Measurements from ENCODE around the gene TMEM37.
A peak's percentile ranks its signal among the peaks of the same experiment; 100 is the strongest.
"Not testable (repeated sequence)": the region's sequence is repeated elsewhere in the genome, so short reads cannot be mapped to it uniquely, and the experiment has no call there.

The TMEM37 gene

GRCh38 chr2:119431155-119431975 is at the start of gene TMEM37:
Gene TMEM37 (plus strand): TSS chr2:119431854. CDS start chr2:119431904, 50 bp downstream.
- peak; percentile 29 for DNase-seq

- DNase-seq: no peak
These were observed 48.1 kb upstream of the TMEM37 start for GRCh38 chr2:119383410-119384140.

- DNase-seq: no peak
These were observed 46.7 kb upstream of the TMEM37 start for GRCh38 chr2:119384971-119385370.

- DNase-seq: no peak
These were observed 46.2 kb upstream of the TMEM37 start for GRCh38 chr2:119385466-119385865.

- no peak for DNase-seq
These were observed 44.1 kb upstream of the TMEM37 start for GRCh38 chr2:119387381-119388129.

GRCh38 chr2:119389615-119390306 is 41.9 kb upstream of the TMEM37 start:
- peak; percentile 50 for DNase-seq

GRCh38 chr2:119393971-119394748 is 37.5 kb upstream of the TMEM37 start:
- DNase-seq: no peak

GRCh38 chr2:119397196-119397595 is 34.5 kb upstream of the TMEM37 start:
- no peak for DNase-seq

GRCh38 chr2:119402106-119402505 is 29.5 kb upstream of the TMEM37 start:
- DNase-seq: no peak

- DNase-seq: no peak
These were observed 28.8 kb upstream of the TMEM37 start for GRCh38 chr2:119402645-119403560.

GRCh38 chr2:119403618-119404017 is 28.0 kb upstream of the TMEM37 start:
- DNase-seq: not testable (repeated sequence)

GRCh38 chr2:119405151-119405550 is 26.5 kb upstream of the TMEM37 start:
- DNase-seq: no peak

- peak; percentile 37 for DNase-seq
These were observed 24.0 kb upstream of the TMEM37 start for GRCh38 chr2:119407430-119408220.

- no peak for DNase-seq
These were observed 23.4 kb upstream of the TMEM37 start for GRCh38 chr2:119408221-119408619.

GRCh38 chr2:119409506-119409905 is 22.1 kb upstream of the TMEM37 start:
- no peak for DNase-seq

GRCh38 chr2:119414894-119415293 is 16.8 kb upstream of the TMEM37 start:
- DNase-seq: no peak

GRCh38 chr2:119415630-119416029 is 16.0 kb upstream of the TMEM37 start:
- DNase-seq: no peak

GRCh38 chr2:119416299-119416923 is 15.2 kb upstream of the TMEM37 start:
- DNase-seq: no peak

GRCh38 chr2:119417908-119418307 is 13.7 kb upstream of the TMEM37 start:
- no peak for DNase-seq
